Fibroblast of lung (primary cell): ENCODE measurements around the gene GRIK5. TPM values are rescaled to one million over a fixed set of nuclear protein-coding genes. Genes with fewer than 3 reads are reported as not detected.

Experiments used
- DNase-seq, 2 donors: peaks; one replicate each; pipeline versions ENCODE4 v3.0.0 to v3.0.0-alpha.2; 2010; ENCODE audit warnings: low read depth in 2 of 2
- H2AFZ ChIP-seq: 2 replicates; pipeline ENCODE4 v1.5.1; 2012; ENCODE audit warnings: low read length, control low read depth, inconsistent platforms
- H3K27ac ChIP-seq: 2 replicates; pipeline ENCODE4 v1.5.1; 2011; ENCODE audit warnings: low read length, control low read depth; ENCODE audit not compliant: insufficient read depth
- H3K27me3 ChIP-seq: 2 replicates; pipeline ENCODE4 v1.5.1; 2011; ENCODE audit warnings: mild to moderate bottlenecking, low read length; ENCODE audit not compliant: control insufficient read depth, insufficient read depth
- H3K36me3 ChIP-seq: 2 replicates; pipeline ENCODE4 v1.5.1; 2011; ENCODE audit warnings: low read length; ENCODE audit not compliant: control insufficient read depth, insufficient read depth
- H3K4me1 ChIP-seq: 2 replicates; pipeline ENCODE4 v1.5.1; 2011; ENCODE audit warnings: low read length; ENCODE audit not compliant: control insufficient read depth, insufficient read depth; ENCODE audit errors: extremely low read depth
- H3K4me2 ChIP-seq: 2 replicates; pipeline ENCODE4 v1.5.1; 2011; ENCODE audit warnings: low read length, control low read depth; ENCODE audit not compliant: insufficient read depth; ENCODE audit errors: extremely low read depth
- H3K4me3 ChIP-seq, 4 experiments: fragments of 200-600 bp in 1 of 4; sonication (generic) in 1 of 4; replicated peaks in 1 of 4; 2 replicates each; pipeline ENCODE4 v1.5.1; 2011 to 2016; ENCODE audit warnings: low read length in 4 of 4, low read depth in 3 of 4, mild to moderate bottlenecking in 3 of 4, control low read depth in 2 of 4, inconsistent platforms in 1 of 4, mixed read lengths in 1 of 4; ENCODE audit not compliant: insufficient read depth in 1 of 4; ENCODE audit errors: control extremely low read depth in 1 of 4
- H3K79me2 ChIP-seq: 2 replicates; pipeline ENCODE4 v1.5.1; 2012; ENCODE audit warnings: mild to moderate bottlenecking, low read length, inconsistent platforms; ENCODE audit not compliant: control insufficient read depth, insufficient read depth
- H3K9ac ChIP-seq: 2 replicates; pipeline ENCODE4 v1.5.1; 2011; ENCODE audit warnings: mild to moderate bottlenecking, low read length, control low read depth; ENCODE audit not compliant: insufficient read depth
- H3K9me3 ChIP-seq: 2 replicates; pipeline ENCODE4 v1.5.1; 2012; ENCODE audit warnings: low read depth, low read length; ENCODE audit not compliant: control insufficient read depth, insufficient read depth
- H4K20me1 ChIP-seq: 2 replicates; pipeline ENCODE4 v1.5.1; 2011; ENCODE audit warnings: low read length; ENCODE audit not compliant: control insufficient read depth, insufficient read depth; ENCODE audit errors: extremely low read depth
- EZH2 ChIP-seq: IDR thresholded peaks from 2 replicates; pipeline ENCODE4 v1.5.1; 2012; ENCODE audit warnings: low read length, control low read depth, mild to moderate bottlenecking; ENCODE audit errors: missing control alignments
- polyA plus RNA-seq, 2 donors: library from polyadenylated mRNA; depleted of rRNA in 1 of 2; stranded (reverse) in 1 of 2; unstranded in 1 of 2; fragments of >200 nt; gene quantifications; 2 replicates each; pipeline ENCODE4 v1.2.1, GENCODE V29; 2011 to 2012; ENCODE audit warnings: missing spikeins in 1 of 2
- total RNA-seq: library from RNA; depleted of rRNA; stranded (reverse); fragments of >200 nt; gene quantifications from 2 replicates; pipeline ENCODE4 v1.2.1, GENCODE V29; 2014
- TF ChIP-seq, protein P1 (sequence below), 2 donors: IDR thresholded peaks in 1 of 2; conservative IDR thresholded peaks in 1 of 2; 1 replicate in 1 of 2; 2 replicates in 1 of 2; pipeline ENCODE4 v1.5.1; 2011 to 2012; ENCODE audit warnings: low read length in 2 of 2, control low read depth in 1 of 2, inconsistent platforms in 1 of 2, low read depth in 1 of 2, mild to moderate bottlenecking in 1 of 2

Gene GRIK5
- total and polyA plus RNA-seq, 2 donors (not counting 1 experiment from before 2014, with no cell fraction given), result 0.03 to 3.5 TPM

DNA sequence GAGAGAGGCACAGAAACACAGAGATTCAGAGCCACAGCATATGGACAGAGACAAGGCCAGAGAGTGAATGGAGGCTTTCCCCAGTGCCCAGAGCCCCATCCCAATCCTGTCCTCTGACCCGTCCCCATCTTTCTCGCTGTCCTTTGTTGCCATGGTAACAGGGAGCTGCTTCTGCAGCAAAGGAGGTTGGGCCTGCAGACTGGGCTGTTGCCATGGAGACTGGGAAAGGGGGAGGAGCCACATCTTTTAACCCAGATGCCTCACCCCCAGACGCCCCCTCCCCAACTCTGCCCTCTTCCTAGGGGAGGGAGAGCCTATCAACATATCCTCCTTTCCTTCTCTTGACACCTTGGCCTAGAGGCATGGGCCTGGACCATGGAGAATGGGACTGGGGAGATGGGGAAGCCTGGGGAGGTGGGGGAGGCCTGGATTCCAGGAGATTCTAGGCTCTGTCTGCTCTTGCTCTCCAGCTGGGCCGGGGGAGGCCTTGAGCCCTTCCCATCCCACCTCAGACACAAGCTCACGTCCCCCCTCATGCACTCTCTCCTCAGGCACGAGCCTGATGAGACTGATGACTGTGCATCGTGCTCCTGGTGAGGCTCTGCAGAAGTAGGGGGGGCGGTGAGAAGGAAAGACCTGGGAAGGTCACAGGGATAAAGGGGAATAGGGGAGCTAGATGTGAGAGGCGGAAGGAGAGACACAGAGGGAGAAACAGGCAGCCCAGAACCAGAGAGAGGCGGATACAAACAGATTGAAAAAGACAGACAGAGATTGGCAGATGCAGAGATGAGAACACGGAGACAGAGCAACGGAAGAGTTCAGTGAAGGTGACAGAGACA, 73.8 kb downstream of the GRIK5 start:
- H3K27ac ChIP-seq, result no peak overlapping the region
- H3K9ac ChIP-seq, result no peak overlapping the region
- no peaks in the 10 kb centered on the region for H3K9me3 ChIP-seq
- H3K4me2 ChIP-seq, result no peak overlapping the region
- H3K4me3 ChIP-seq, result no peak overlapping the region
- H3K79me2 ChIP-seq, result no peaks in the 10 kb centered on the region
- no peaks in the 10 kb centered on the region for H3K36me3 ChIP-seq
- no peaks in the 10 kb centered on the region for H3K4me1 ChIP-seq
- H4K20me1 ChIP-seq, result no peaks in the 10 kb centered on the region
- no peak for DNase-seq
- TF ChIP-seq, protein P1, sequence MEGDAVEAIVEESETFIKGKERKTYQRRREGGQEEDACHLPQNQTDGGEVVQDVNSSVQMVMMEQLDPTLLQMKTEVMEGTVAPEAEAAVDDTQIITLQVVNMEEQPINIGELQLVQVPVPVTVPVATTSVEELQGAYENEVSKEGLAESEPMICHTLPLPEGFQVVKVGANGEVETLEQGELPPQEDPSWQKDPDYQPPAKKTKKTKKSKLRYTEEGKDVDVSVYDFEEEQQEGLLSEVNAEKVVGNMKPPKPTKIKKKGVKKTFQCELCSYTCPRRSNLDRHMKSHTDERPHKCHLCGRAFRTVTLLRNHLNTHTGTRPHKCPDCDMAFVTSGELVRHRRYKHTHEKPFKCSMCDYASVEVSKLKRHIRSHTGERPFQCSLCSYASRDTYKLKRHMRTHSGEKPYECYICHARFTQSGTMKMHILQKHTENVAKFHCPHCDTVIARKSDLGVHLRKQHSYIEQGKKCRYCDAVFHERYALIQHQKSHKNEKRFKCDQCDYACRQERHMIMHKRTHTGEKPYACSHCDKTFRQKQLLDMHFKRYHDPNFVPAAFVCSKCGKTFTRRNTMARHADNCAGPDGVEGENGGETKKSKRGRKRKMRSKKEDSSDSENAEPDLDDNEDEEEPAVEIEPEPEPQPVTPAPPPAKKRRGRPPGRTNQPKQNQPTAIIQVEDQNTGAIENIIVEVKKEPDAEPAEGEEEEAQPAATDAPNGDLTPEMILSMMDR (conservative IDR thresholded peaks at IDR 0.05 in 1 of 2, IDR thresholded peaks at IDR 0.05 in 1 of 2; ENCODE audit: low read depth in 1 of 2, low read length in 2 of 2), result no peak
- H3K27me3 ChIP-seq, result peaks cover 35% of the 10 kb centered on the region
- H2AFZ ChIP-seq, result no peak overlapping the region

DNA sequence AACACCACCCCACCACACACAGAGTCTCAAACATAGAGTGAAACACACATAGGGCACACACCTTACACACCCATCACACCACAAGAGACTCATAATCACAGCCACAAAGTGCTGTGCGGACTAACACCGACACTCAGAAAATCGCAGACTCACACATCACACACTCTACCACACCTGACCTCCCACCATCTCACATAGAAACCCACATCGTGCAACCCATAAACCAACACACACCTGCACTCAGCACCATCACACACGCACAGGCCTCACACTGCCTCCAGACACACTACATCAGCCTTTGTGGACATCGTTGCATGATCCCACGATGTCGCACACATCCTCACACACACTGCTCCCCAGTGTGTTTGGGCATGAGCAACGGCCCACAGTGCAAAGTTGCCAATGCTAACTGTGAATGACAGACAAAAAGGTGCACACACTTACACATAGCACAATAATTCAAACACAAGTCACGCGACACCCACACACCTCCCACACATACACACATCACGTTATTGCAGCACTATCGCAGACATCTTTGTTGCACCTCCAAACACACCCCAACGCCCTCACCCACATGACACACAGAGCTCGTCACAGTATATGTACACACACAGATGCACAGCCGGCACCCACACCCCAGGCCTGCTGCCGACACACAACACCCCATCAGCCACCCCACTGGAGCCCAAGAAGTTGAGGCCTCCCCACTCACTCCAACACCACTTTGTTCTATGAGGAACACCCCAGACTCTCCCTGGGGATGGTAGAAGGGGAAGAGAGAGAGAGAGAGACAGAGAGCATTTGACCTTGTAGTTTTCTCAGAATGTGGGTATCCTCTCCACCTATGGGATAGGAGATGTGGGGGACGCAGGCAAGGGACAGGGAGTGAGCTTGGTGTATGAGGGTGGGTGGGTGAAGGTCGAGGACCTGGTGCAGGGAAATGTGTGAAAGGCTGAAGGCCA, 74.7 kb downstream of the GRIK5 start:
- Histone ChIP-seq H3K9ac (no peak overlapping the region), H3K9me3 (no peaks in the 10 kb centered on the region), H2AFZ (no peak overlapping the region), H3K4me2 (no peak overlapping the region), H3K27ac (no peak overlapping the region), H3K79me2 (no peaks in the 10 kb centered on the region), H3K27me3 (peaks cover 31% of the 10 kb centered on the region), H3K36me3 (no peaks in the 10 kb centered on the region), H3K4me1 (no peaks in the 10 kb centered on the region), H3K4me3 (no peak overlapping the region), H4K20me1 (no peaks in the 10 kb centered on the region)
- no peak for DNase-seq
- TF ChIP-seq EZH2, result no peak
- TF ChIP-seq, protein P1 (conservative IDR thresholded peaks at IDR 0.05 in 1 of 2, IDR thresholded peaks at IDR 0.05 in 1 of 2; ENCODE audit: low read depth in 1 of 2, low read length in 2 of 2), result no peak

DNA sequence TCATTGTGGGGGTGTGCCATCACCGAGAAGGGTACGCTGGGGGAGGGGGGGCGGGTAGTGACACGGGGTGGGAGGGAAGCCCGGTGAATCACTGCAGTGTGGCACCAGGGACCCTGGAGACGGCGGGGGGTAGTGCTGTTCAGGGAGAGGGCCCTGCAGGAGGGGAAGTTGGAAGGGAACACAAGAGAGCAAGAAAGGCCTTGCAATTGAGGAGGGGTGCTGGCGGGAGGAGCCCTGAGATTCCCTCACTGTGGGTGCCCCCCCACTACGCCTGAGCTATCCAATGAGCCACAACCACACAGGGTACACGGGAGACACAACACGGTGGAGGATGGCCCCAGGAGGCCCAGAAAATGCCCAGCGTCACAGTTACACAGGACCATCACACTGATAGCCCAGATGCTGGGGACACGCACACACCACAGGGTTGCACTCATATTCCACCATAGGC, 75.5 kb downstream of the GRIK5 start:
- H3K27ac ChIP-seq, result no peak overlapping the region
- H3K27me3 ChIP-seq, result peaks cover 24% of the 10 kb centered on the region
- H3K4me3 ChIP-seq, result no peak overlapping the region
- no peak overlapping the region for H2AFZ ChIP-seq
- H4K20me1 ChIP-seq, result no peaks in the 10 kb centered on the region
- no peak overlapping the region for H3K9ac ChIP-seq
- no peak overlapping the region for H3K4me2 ChIP-seq
- H3K36me3 ChIP-seq, result no peaks in the 10 kb centered on the region
- DNase-seq, result no peak
- no peaks in the 10 kb centered on the region for H3K4me1 ChIP-seq
- TF ChIP-seq EZH2, result no peak
- TF ChIP-seq, protein P1 (conservative IDR thresholded peaks at IDR 0.05 in 1 of 2, IDR thresholded peaks at IDR 0.05 in 1 of 2; ENCODE audit: low read depth in 1 of 2, low read length in 2 of 2), result no peak
- H3K9me3 ChIP-seq, result no peaks in the 10 kb centered on the region
- H3K79me2 ChIP-seq, result no peaks in the 10 kb centered on the region
